Measurements from ENCODE around the gene SEC14L3. TPM values are rescaled to one million over a fixed set of nuclear protein-coding genes. Genes with fewer than 3 reads are reported as not detected.

SEC14L3 gene
- total RNA-seq, 1 experiment from 2014 or later: not detected

DNA sequence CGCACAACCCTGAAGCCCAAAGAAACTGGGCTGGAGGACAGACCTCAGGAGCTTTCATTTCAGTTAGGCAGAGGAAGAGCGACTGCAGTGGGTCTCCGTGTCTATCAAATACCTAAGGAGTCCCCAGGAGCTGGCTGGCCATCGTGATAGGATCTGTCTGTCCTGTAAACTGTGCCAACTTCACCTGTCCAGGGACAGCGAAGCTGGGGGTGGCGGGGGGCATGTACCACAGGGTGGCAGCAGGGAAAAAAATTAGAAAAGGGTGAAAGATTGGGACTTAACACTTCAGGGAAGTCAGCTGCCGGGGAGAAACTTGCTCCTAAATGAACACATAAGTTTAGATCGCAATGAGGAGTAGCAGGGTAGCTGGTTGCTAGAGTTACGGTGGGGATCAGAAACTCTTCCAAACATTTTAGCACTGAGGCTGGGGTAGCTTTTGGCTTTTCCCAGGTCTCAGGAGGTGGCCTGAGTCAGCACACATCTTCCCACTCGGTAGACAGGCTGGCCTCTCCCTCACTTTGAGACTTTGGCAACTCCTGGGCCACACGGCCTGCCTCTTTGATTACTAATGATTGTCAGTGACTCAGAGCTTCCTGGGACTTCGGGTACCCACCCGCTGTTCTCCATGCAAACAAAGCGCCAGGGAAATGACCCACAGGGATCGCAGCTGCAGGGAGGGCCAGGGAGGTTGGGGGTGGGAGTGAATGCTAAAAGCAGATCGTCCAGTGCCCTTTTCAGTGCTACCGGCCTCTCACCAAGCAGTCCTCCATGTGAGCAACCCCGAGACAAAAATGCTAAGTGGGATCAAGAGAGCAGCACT is 49.1 kb downstream of the SEC14L3 start:
- H3K4me1 Mint-ChIP-seq: peaks cover 32% of the 10 kb centered on the region

DNA sequence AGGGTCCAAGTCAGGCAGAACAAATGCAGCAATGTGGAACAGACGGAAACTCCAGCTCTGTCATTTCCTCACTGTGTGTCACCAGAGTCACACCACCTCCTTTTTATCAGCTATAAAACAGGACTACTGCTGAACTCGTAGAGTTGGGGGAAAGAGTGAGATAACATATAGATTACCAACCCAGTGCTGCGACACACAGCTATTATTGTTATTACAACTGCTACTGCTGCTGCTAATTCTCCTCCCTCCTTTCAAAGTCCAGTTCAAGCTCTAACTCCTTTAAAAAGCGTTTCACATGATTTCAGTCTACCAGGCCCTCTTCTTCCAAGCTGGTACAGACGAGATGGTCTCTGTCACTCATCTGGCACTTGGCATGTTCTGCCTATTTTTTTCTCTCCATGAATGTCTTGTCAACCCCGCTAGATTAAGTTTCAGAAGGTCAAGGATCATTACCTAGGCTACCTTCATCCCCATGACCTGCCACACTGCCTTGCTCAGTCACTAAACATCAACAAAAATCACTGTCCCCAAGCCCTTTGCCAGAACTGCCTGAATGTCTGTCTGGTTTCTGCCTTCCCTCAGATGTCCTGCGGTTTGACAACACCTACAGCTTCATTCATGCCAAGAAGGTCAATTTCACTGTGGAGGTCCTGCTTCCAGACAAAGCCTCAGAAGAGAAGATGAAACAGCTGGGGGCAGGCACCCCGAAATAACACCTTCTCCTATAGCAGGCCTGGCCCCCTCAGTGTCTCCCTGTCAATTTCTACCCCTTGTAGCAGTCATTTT is 49.9 kb downstream of the SEC14L3 start:
- Mint-ChIP-seq H3K4me3 (peak overlapping the region; percentile 83), H3K27ac (peak overlapping the region; percentile 87), H3K36me3 (peaks cover 33% of the 10 kb centered on the region), H3K9me3 (no peaks in the 10 kb centered on the region), H3K27me3 (ENCODE audit: low read depth) (no peaks in the 10 kb centered on the region; the same call in 1 of the 2 replicates), H3K4me1 (peaks cover 30% of the 10 kb centered on the region)
- ATAC-seq: no peak
- TF ChIP-seq, protein P1, sequence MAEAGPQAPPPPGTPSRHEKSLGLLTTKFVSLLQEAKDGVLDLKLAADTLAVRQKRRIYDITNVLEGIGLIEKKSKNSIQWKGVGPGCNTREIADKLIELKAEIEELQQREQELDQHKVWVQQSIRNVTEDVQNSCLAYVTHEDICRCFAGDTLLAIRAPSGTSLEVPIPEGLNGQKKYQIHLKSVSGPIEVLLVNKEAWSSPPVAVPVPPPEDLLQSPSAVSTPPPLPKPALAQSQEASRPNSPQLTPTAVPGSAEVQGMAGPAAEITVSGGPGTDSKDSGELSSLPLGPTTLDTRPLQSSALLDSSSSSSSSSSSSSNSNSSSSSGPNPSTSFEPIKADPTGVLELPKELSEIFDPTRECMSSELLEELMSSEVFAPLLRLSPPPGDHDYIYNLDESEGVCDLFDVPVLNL (CRISPR knock-in tag; IDR thresholded peaks at IDR 0.05; ENCODE audit: borderline replicate concordance, low read depth): no peak
- TF ChIP-seq USF1 (CRISPR knock-in tag; IDR thresholded peaks at IDR 0.05) (no peak), CREM (CRISPR knock-in tag; IDR thresholded peaks at IDR 0.05) (no peak), ZNF232 (CRISPR knock-in tag; IDR thresholded peaks at IDR 0.05) (no peak), HMGA2 (CRISPR knock-in tag; IDR thresholded peaks at IDR 0.05) (no peak), ZNF416 (CRISPR knock-in tag; IDR thresholded peaks at IDR 0.05) (no peak), RELA (CRISPR knock-in tag; IDR thresholded peaks at IDR 0.05; ENCODE audit: borderline replicate concordance) (no peak), FOXP4 (CRISPR knock-in tag; IDR thresholded peaks at IDR 0.05) (no peak)
- TF ChIP-seq, protein P2, sequence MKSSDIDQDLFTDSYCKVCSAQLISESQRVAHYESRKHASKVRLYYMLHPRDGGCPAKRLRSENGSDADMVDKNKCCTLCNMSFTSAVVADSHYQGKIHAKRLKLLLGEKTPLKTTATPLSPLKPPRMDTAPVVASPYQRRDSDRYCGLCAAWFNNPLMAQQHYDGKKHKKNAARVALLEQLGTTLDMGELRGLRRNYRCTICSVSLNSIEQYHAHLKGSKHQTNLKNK (CRISPR knock-in tag; IDR thresholded peaks at IDR 0.05): no peak
- TF ChIP-seq, protein P3, sequence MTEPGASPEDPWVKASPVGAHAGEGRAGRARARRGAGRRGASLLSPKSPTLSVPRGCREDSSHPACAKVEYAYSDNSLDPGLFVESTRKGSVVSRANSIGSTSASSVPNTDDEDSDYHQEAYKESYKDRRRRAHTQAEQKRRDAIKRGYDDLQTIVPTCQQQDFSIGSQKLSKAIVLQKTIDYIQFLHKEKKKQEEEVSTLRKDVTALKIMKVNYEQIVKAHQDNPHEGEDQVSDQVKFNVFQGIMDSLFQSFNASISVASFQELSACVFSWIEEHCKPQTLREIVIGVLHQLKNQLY (CRISPR knock-in tag; IDR thresholded peaks at IDR 0.05): no peak
- TF ChIP-seq, protein P4, sequence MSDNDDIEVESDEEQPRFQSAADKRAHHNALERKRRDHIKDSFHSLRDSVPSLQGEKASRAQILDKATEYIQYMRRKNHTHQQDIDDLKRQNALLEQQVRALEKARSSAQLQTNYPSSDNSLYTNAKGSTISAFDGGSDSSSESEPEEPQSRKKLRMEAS (CRISPR knock-in tag; IDR thresholded peaks at IDR 0.05): no peak
- ChIA-PET CTCF (interaction anchor here (1.4 to 6.3 kb wide), 4 partner anchors 25 to 134 kb away, joined by 3 to 149 read pairs (median 36); partner anchors contain the start of genes RNF215, SEC14L2 and TBC1D10A), POLR2A (interaction anchor here (0.8 to 1.3 kb wide), 2 partner anchors 9 to 11 kb away, joined by 3 to 4 read pairs; no protein-coding TSS in a partner anchor)
- DNase-seq (ENCODE audit: low spot score): no peak

More for the DNA sequence above, 49.1 kb downstream of the SEC14L3 start:
- TF ChIP-seq ETV6 (CRISPR knock-in tag; IDR thresholded peaks at IDR 0.05) (0 out of 2 replicates have a peak, but pooled peaks have one; percentile 28), ZNF423 (CRISPR knock-in tag; IDR thresholded peaks at IDR 0.05) (peak; percentile 28; the same call in 1 of the 2 replicates), CBFB (CRISPR knock-in tag; IDR thresholded peaks at IDR 0.05; ENCODE audit: low read depth) (no peak), SMAD3 (CRISPR knock-in tag; IDR thresholded peaks at IDR 0.05; ENCODE audit: borderline replicate concordance) (no peak), CREM (CRISPR knock-in tag; IDR thresholded peaks at IDR 0.05) (0 out of 2 replicates have a peak, but pooled peaks have one; percentile 3), FOXP4 (CRISPR knock-in tag; IDR thresholded peaks at IDR 0.05) (no peak), ZBTB21 (CRISPR knock-in tag; IDR thresholded peaks at IDR 0.05; ENCODE audit: borderline replicate concordance) (peak; percentile 1; the same call in 1 of the 2 replicates)
- peak overlapping the region; percentile 87 for H3K27ac Mint-ChIP-seq
- peak; percentile 46 for DNase-seq (ENCODE audit: low spot score)
- ChIA-PET POLR2A (interaction anchor here (0.8 to 3.2 kb wide), 7 partner anchors 10 to 135 kb away, joined by 3 to 35 read pairs (median 7); partner anchors contain the start of genes CCDC157, RNF215, SEC14L2 and SF3A1), CTCF (interaction anchor here (0.6 to 6.3 kb wide), 14 partner anchors 10 to 1119 kb away, joined by 3 to 149 read pairs (median 6); partner anchors contain the start of genes CASTOR1, RNF215, SEC14L2 and TBC1D10A)
- peak overlapping the region; percentile 83 for H3K4me3 Mint-ChIP-seq
- no peaks in the 10 kb centered on the region; the same call in 1 of the 2 replicates for H3K27me3 Mint-ChIP-seq (ENCODE audit: low read depth)
- peaks cover 34% of the 10 kb centered on the region for H3K36me3 Mint-ChIP-seq
- H3K9me3 Mint-ChIP-seq: no peaks in the 10 kb centered on the region
- peak; percentile 1 for ATAC-seq

All from WTC11 (cell line).